ENCODE results near the gene CCDC192. TPM values are rescaled to one million over a fixed set of nuclear protein-coding genes. Genes with fewer than 3 reads are reported as not detected.
"Not testable (repeated sequence)": the region's sequence is repeated elsewhere in the genome, so short reads cannot be mapped to it uniquely, and the experiment has no call there.

The CCDC192 gene
- total RNA-seq, 1 experiment from 2014 or later: not detected

- no TSS peak for BruUV-seq (replicated peaks)
- H3K27me3 ChIP-seq (replicated peaks; ENCODE audit: insufficient read depth, low read depth, low read length, poor library complexity): no peaks in the 10 kb centered on the region
- intact Hi-C loops (cut with micrococcal nuclease; ENCODE audit: unreplicated experiment): no loop called here
- H3K4me3 ChIP-seq (ENCODE audit: low read depth, low read length, poor library complexity, severe bottlenecking): no peak overlapping the region
- H3K4me1 ChIP-seq (ENCODE audit: insufficient read depth, low read length, poor library complexity, severe bottlenecking): no peaks in the 10 kb centered on the region
- H3K27ac ChIP-seq (ENCODE audit: low read depth, low read length, poor library complexity, severe bottlenecking): no peak overlapping the region
- TF ChIP-seq, protein P1, sequence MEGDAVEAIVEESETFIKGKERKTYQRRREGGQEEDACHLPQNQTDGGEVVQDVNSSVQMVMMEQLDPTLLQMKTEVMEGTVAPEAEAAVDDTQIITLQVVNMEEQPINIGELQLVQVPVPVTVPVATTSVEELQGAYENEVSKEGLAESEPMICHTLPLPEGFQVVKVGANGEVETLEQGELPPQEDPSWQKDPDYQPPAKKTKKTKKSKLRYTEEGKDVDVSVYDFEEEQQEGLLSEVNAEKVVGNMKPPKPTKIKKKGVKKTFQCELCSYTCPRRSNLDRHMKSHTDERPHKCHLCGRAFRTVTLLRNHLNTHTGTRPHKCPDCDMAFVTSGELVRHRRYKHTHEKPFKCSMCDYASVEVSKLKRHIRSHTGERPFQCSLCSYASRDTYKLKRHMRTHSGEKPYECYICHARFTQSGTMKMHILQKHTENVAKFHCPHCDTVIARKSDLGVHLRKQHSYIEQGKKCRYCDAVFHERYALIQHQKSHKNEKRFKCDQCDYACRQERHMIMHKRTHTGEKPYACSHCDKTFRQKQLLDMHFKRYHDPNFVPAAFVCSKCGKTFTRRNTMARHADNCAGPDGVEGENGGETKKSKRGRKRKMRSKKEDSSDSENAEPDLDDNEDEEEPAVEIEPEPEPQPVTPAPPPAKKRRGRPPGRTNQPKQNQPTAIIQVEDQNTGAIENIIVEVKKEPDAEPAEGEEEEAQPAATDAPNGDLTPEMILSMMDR (conservative IDR thresholded peaks at IDR 0.05; ENCODE audit: low read depth, low read length): no peak
- ChIA-PET POLR2A (ENCODE audit: low non-redundant PET) (no interaction called here), CTCF (no interaction called here)
- DNase-seq (ENCODE audit: low spot score): no peak
- H3K36me3 ChIP-seq (ENCODE audit: insufficient read depth, low read length, poor library complexity, severe bottlenecking): no peaks in the 10 kb centered on the region
- no peaks in the 10 kb centered on the region for H3K9me3 ChIP-seq (ENCODE audit: low read depth, low read length, poor library complexity, severe bottlenecking)
Observed at GRCh38 chr5:127846884-127847283, 143.7 kb downstream of the CCDC192 start.

GRCh38 chr5:127847641-127848040, 144.4 kb downstream of the CCDC192 start:
- intact Hi-C loops (cut with micrococcal nuclease; ENCODE audit: unreplicated experiment): not testable (repeated sequence)

GRCh38 chr5:127848098-127848497, 144.9 kb downstream of the CCDC192 start:
- no peak for DNase-seq (ENCODE audit: low spot score)
- Histone ChIP-seq H3K36me3 (ENCODE audit: insufficient read depth, low read length, poor library complexity, severe bottlenecking) (no peaks in the 10 kb centered on the region), H3K4me1 (ENCODE audit: insufficient read depth, low read length, poor library complexity, severe bottlenecking) (no peaks in the 10 kb centered on the region), H3K4me3 (ENCODE audit: low read depth, low read length, poor library complexity, severe bottlenecking) (no peak overlapping the region), H3K9me3 (ENCODE audit: low read depth, low read length, poor library complexity, severe bottlenecking) (no peaks in the 10 kb centered on the region), H3K27me3 (replicated peaks; ENCODE audit: insufficient read depth, low read depth, low read length, poor library complexity) (no peaks in the 10 kb centered on the region), H3K27ac (ENCODE audit: low read depth, low read length, poor library complexity, severe bottlenecking) (no peak overlapping the region)
- BruUV-seq (replicated peaks): no TSS peak
- ChIA-PET POLR2A (ENCODE audit: low non-redundant PET) (interaction anchor here (0.7 kb wide), 1 partner anchor 235 kb away, joined by 4 read pairs; no protein-coding TSS in a partner anchor), CTCF (no interaction called here)
- TF ChIP-seq EZH2 (IDR thresholded peaks at IDR 0.05; ENCODE audit: borderline replicate concordance, low read depth, low read length, poor library complexity, severe bottlenecking): no peak
- TF ChIP-seq, protein P1 (conservative IDR thresholded peaks at IDR 0.05; ENCODE audit: low read depth, low read length): no peak
- intact Hi-C loops (cut with micrococcal nuclease; ENCODE audit: unreplicated experiment): no loop called here

More at GRCh38 chr5:127847641-127848040, 144.4 kb downstream of the CCDC192 start:
- POLR2A ChIA-PET (ENCODE audit: low non-redundant PET): interaction anchor here (0.7 kb wide), 1 partner anchor 235 kb away, joined by 4 read pairs; no protein-coding TSS in a partner anchor
- DNase-seq (ENCODE audit: low spot score); H3K9me3 ChIP-seq (ENCODE audit: low read depth, low read length, poor library complexity, severe bottlenecking); H3K27me3 ChIP-seq (replicated peaks; ENCODE audit: insufficient read depth, low read depth, low read length, poor library complexity); H3K4me1 ChIP-seq (ENCODE audit: insufficient read depth, low read length, poor library complexity, severe bottlenecking); H3K4me3 ChIP-seq (ENCODE audit: low read depth, low read length, poor library complexity, severe bottlenecking); H3K27ac ChIP-seq (ENCODE audit: low read depth, low read length, poor library complexity, severe bottlenecking); CTCF ChIA-PET; H3K36me3 ChIP-seq (ENCODE audit: insufficient read depth, low read length, poor library complexity, severe bottlenecking); BruUV-seq (replicated peaks): not testable (repeated sequence)

DNA sequence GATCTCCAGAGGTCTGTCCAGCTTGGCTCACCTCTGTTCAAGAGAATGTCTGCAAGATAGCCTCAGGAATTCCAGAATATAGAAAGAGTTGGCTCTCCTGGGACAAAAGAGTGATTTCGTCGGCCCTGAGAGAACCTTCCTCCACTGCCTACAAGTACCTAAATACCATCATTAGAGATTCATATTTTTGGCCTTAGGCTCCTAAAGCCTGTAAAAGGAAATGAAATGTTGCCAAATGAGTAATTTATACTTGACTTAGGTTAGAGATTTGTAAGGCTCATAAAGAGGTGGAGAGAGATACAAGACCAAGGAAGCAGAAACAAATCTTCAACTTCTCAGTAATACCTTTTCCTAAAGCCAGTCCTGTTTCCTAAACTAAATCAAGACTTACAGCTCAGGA, 146.2 kb downstream of the CCDC192 start:
- Histone ChIP-seq H3K4me1 (ENCODE audit: insufficient read depth, low read length, poor library complexity, severe bottlenecking) (no peaks in the 10 kb centered on the region), H3K4me3 (ENCODE audit: low read depth, low read length, poor library complexity, severe bottlenecking) (no peak overlapping the region), H3K27ac (ENCODE audit: low read depth, low read length, poor library complexity, severe bottlenecking) (no peak overlapping the region), H3K27me3 (replicated peaks; ENCODE audit: insufficient read depth, low read depth, low read length, poor library complexity) (no peaks in the 10 kb centered on the region), H3K9me3 (ENCODE audit: low read depth, low read length, poor library complexity, severe bottlenecking) (no peaks in the 10 kb centered on the region), H3K36me3 (ENCODE audit: insufficient read depth, low read length, poor library complexity, severe bottlenecking) (no peaks in the 10 kb centered on the region)
- intact Hi-C loops (cut with micrococcal nuclease; ENCODE audit: unreplicated experiment): no loop called here
- TF ChIP-seq EZH2 (IDR thresholded peaks at IDR 0.05; ENCODE audit: borderline replicate concordance, low read depth, low read length, poor library complexity, severe bottlenecking): no peak
- TF ChIP-seq, protein P1 (conservative IDR thresholded peaks at IDR 0.05; ENCODE audit: low read depth, low read length): no peak
- DNase-seq (ENCODE audit: low spot score): no peak
- CTCF ChIA-PET: no interaction called here
- BruUV-seq (replicated peaks): no TSS peak
- POLR2A ChIA-PET (ENCODE audit: low non-redundant PET): no interaction called here
